ENCODE results near the gene SHOX. TPM values are rescaled to one million over a fixed set of nuclear protein-coding genes. Genes with fewer than 3 reads are reported as not detected.

Gene SHOX
- total RNA-seq, 1 donor from 2014 or later = not detected

Other genes starting within 250 kb of the SHOX start
- gene PPP2R3B, start 243.9 kb upstream of the SHOX start, total RNA-seq = 9.2 and 9.5 TPM in 2 replicates